ENCODE data around the gene FILIP1.

The FILIP1 gene

GRCh38 chr6:75526502-75527127, 33.0 kb upstream of the FILIP1 start:
- peak; percentile 85 to 89 for DNase-seq (ENCODE audit: low read depth in 2 of 2)
- peak; percentile 60 for TF ChIP-seq CTCF (IDR thresholded peaks at IDR 0.05; ENCODE audit: low read depth, low read length)
- H3K4me3 ChIP-seq (replicated peaks in 1 of 2; ENCODE audit: low read depth in 2 of 2, low read length in 2 of 2): no peak overlapping the region

GRCh38 chr6:75525682-75526081, 32.1 kb upstream of the FILIP1 start:
- TF ChIP-seq CTCF (IDR thresholded peaks at IDR 0.05; ENCODE audit: low read depth, low read length): no peak
- H3K4me3 ChIP-seq (replicated peaks in 1 of 2; ENCODE audit: low read depth in 2 of 2, low read length in 2 of 2): no peak overlapping the region

GRCh38 chr6:75524322-75524972, 30.8 kb upstream of the FILIP1 start:
- TF ChIP-seq CTCF (IDR thresholded peaks at IDR 0.05; ENCODE audit: low read depth, low read length): no peak
- H3K4me3 ChIP-seq (replicated peaks in 1 of 2; ENCODE audit: low read depth in 2 of 2, low read length in 2 of 2): peak overlapping the region in 1 of 2 donors; percentile 3
- peak; percentile 73 to 94 for DNase-seq (ENCODE audit: low read depth in 2 of 2)

More at GRCh38 chr6:75525682-75526081, 32.1 kb upstream of the FILIP1 start:
- no peak for DNase-seq (ENCODE audit: low read depth in 2 of 2)

GRCh38 chr6:75516757-75517156, 23.2 kb upstream of the FILIP1 start:
- H3K4me3 ChIP-seq (replicated peaks in 1 of 2; ENCODE audit: low read depth in 2 of 2, low read length in 2 of 2): no peak overlapping the region
- TF ChIP-seq CTCF (IDR thresholded peaks at IDR 0.05; ENCODE audit: low read depth, low read length): no peak
- DNase-seq (ENCODE audit: low read depth in 2 of 2): no peak

GRCh38 chr6:75512591-75512990, 19.0 kb upstream of the FILIP1 start:
- TF ChIP-seq CTCF (IDR thresholded peaks at IDR 0.05; ENCODE audit: low read depth, low read length): no peak
- H3K4me3 ChIP-seq (replicated peaks in 1 of 2; ENCODE audit: low read depth in 2 of 2, low read length in 2 of 2): no peak overlapping the region
- no peak for DNase-seq (ENCODE audit: low read depth in 2 of 2)

- no peak overlapping the region for H3K4me3 ChIP-seq (replicated peaks in 1 of 2; ENCODE audit: low read depth in 2 of 2, low read length in 2 of 2)
- TF ChIP-seq CTCF (IDR thresholded peaks at IDR 0.05; ENCODE audit: low read depth, low read length): no peak
- no peak for DNase-seq (ENCODE audit: low read depth in 2 of 2)
These were observed 11.8 kb upstream of the FILIP1 start for GRCh38 chr6:75505424-75505823.

Data from cardiac fibroblast (primary cell).